ENCODE data around the gene RBM28. TPM values are rescaled to one million over a fixed set of nuclear protein-coding genes. Genes with fewer than 3 reads are reported as not detected.

RBM28 gene
- total RNA-seq, 2 experiments from 2014 or later: 35.1 to 37.3 TPM

- ChIA-PET CTCF (interaction anchor here (0.9 to 1.1 kb wide), 2 partner anchors 12 to 74 kb away, joined by 3 read pairs; no protein-coding TSS in a partner anchor), POLR2A (no interaction called here)
- Mint-ChIP-seq H3K36me3 (ENCODE audit: low read depth) (no peaks in the 10 kb centered on the region), H3K4me1 (peaks cover 8% of the 10 kb centered on the region), H3K9me3 (no peaks in the 10 kb centered on the region), H3K27ac (no peak overlapping the region), H3K27me3 (peaks cover 47% of the 10 kb centered on the region), H3K4me3 (no peak overlapping the region)
- DNase-seq: no peak
These were observed 8.9 kb upstream of the RBM28 start for GRCh38 chr7:128352636-128353035.

DNA sequence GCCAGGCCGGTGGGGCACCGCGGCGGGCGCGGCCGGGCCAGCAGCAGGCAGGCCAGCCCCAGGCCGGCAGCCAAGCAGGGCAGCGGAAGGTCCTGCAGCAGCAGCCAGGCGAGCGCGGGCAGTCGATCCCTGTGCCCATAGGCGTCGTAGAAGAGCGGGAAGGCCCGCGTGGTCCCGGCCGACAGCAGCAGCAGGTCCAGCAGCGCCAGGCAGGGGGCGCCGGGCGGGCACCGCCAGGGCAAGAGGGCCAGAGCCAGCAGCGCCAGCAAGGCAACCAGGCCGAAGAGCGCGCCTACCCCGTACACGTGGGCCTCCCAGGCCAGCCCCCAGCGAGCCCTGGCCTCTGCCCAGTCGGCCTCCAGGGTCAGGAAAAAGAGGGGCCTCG lies 8.4 kb upstream of the RBM28 start:
- Mint-ChIP-seq H3K27me3 (peaks cover 47% of the 10 kb centered on the region), H3K36me3 (ENCODE audit: low read depth) (no peaks in the 10 kb centered on the region), H3K4me1 (peaks cover 8% of the 10 kb centered on the region), H3K4me3 (no peak overlapping the region), H3K9me3 (no peaks in the 10 kb centered on the region), H3K27ac (no peak overlapping the region)
- peak; percentile 18 for DNase-seq
- ChIA-PET CTCF (interaction anchor here (0.9 kb wide), 1 partner anchor 12 kb away, joined by 3 read pairs; no protein-coding TSS in a partner anchor), POLR2A (no interaction called here)

GRCh38 chr7:128351296-128352152 lies 7.8 kb upstream of the RBM28 start:
- H3K9me3 Mint-ChIP-seq: no peaks in the 10 kb centered on the region
- ChIA-PET CTCF (no interaction called here), POLR2A (no interaction called here)
- peaks cover 8% of the 10 kb centered on the region for H3K4me1 Mint-ChIP-seq
- H3K4me3 Mint-ChIP-seq: no peak overlapping the region
- peaks cover 47% of the 10 kb centered on the region for H3K27me3 Mint-ChIP-seq
- no peaks in the 10 kb centered on the region for H3K36me3 Mint-ChIP-seq (ENCODE audit: low read depth)
- no peak for DNase-seq
- no peak overlapping the region for H3K27ac Mint-ChIP-seq

GRCh38 chr7:128350708-128351295 lies 7.1 kb upstream of the RBM28 start:
- Mint-ChIP-seq H3K27ac (no peak overlapping the region), H3K4me1 (peaks cover 7% of the 10 kb centered on the region), H3K36me3 (ENCODE audit: low read depth) (no peaks in the 10 kb centered on the region), H3K9me3 (no peaks in the 10 kb centered on the region), H3K27me3 (peaks cover 46% of the 10 kb centered on the region), H3K4me3 (no peak overlapping the region)
- DNase-seq: no peak
- ChIA-PET CTCF (interaction anchor here (3.8 to 4.4 kb wide), 2 partner anchors 7 to 37 kb away, joined by 17 to 34 read pairs; no protein-coding TSS in a partner anchor), POLR2A (no interaction called here)

DNA sequence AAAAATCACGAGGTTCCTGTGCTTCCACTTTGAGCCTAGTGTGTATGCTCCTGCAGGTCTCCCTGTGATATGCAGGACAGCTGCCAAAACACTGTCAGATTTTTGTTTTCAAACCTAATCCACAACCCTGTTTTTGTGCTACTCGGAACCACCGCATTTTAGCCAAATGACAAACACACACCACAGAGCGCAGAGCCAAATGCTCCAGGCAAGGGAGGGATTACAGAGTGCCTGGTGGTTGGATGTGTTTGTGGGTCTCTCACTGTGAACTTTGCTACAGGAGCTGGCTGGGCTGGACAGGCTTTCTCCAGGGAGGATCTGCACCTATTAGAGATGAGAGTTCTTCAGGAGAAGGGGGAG lies 5.7 kb upstream of the RBM28 start:
- Mint-ChIP-seq H3K9me3 (no peaks in the 10 kb centered on the region), H3K4me3 (no peak overlapping the region), H3K27me3 (peaks cover 35% of the 10 kb centered on the region), H3K36me3 (ENCODE audit: low read depth) (no peaks in the 10 kb centered on the region), H3K4me1 (peaks cover 3% of the 10 kb centered on the region), H3K27ac (peak overlapping the region; percentile 11)
- CTCF ChIA-PET: interaction anchor here (3.8 to 4.4 kb wide), 2 partner anchors 9 to 38 kb away, joined by 17 to 34 read pairs; no protein-coding TSS in a partner anchor
- POLR2A ChIA-PET: no interaction called here
- no peak for DNase-seq

GRCh38 chr7:128347647-128348097 lies 4.0 kb upstream of the RBM28 start:
- CTCF ChIA-PET: interaction anchor here (0.6 to 4.4 kb wide), 12 partner anchors 10 to 78 kb away, joined by 3 to 34 read pairs (median 5); no protein-coding TSS in a partner anchor
- no peak overlapping the region for H3K4me3 Mint-ChIP-seq
- no peak overlapping the region for H3K27ac Mint-ChIP-seq

GRCh38 chr7:128344431-128344774 lies 695 bp upstream of the RBM28 start:
- no peak overlapping the region for H3K27ac Mint-ChIP-seq
- POLR2A ChIA-PET: no interaction called here
- no peaks in the 10 kb centered on the region for H3K9me3 Mint-ChIP-seq
- H3K36me3 Mint-ChIP-seq (ENCODE audit: low read depth): peaks cover 3% of the 10 kb centered on the region
- H3K4me1 Mint-ChIP-seq: peaks cover 30% of the 10 kb centered on the region
- CTCF ChIA-PET: interaction anchor here (0.6 to 2.0 kb wide), 8 partner anchors 11 to 251 kb away, joined by 3 to 8 read pairs (median 4); no protein-coding TSS in a partner anchor
- H3K27me3 Mint-ChIP-seq: peaks cover 10% of the 10 kb centered on the region
- no peak for DNase-seq
- peak overlapping the region; percentile 51 for H3K4me3 Mint-ChIP-seq

More at GRCh38 chr7:128347647-128348097, 4.0 kb upstream of the RBM28 start:
- H3K27me3 Mint-ChIP-seq: peaks cover 22% of the 10 kb centered on the region
- peaks cover 9% of the 10 kb centered on the region for H3K4me1 Mint-ChIP-seq
- H3K9me3 Mint-ChIP-seq: no peaks in the 10 kb centered on the region
- POLR2A ChIA-PET: no interaction called here
- no peaks in the 10 kb centered on the region for H3K36me3 Mint-ChIP-seq (ENCODE audit: low read depth)
- DNase-seq: peak; percentile 60

DNA sequence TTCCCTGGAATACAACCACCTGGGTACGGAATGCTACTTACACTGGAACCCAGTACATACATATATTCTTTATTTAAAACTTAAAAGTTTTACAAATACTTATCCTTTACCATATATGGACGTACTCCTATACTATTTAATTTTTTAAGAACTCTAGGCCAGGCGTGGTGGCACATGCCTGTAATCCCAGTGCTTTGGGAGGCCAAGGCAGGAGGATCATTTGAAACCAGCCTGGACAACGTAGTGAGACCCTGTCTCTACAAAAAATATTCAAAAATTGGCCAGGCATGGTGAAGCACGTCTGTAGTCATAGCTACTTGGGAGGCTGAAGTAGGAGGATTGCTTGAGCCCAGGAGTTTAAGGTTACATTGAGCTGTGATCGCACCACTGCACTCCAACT lies 2.0 kb downstream of the RBM28 start:
- Mint-ChIP-seq H3K4me1 (peaks cover 30% of the 10 kb centered on the region), H3K27ac (no peak overlapping the region), H3K9me3 (no peaks in the 10 kb centered on the region), H3K4me3 (peak overlapping the region; percentile 95), H3K36me3 (ENCODE audit: low read depth) (peaks cover 22% of the 10 kb centered on the region), H3K27me3 (no peaks in the 10 kb centered on the region)
- no peak for DNase-seq
- ChIA-PET CTCF (interaction anchor here (1.0 kb wide), 1 partner anchor 40 kb away, joined by 3 read pairs; no protein-coding TSS in a partner anchor), POLR2A (no interaction called here)

DNA sequence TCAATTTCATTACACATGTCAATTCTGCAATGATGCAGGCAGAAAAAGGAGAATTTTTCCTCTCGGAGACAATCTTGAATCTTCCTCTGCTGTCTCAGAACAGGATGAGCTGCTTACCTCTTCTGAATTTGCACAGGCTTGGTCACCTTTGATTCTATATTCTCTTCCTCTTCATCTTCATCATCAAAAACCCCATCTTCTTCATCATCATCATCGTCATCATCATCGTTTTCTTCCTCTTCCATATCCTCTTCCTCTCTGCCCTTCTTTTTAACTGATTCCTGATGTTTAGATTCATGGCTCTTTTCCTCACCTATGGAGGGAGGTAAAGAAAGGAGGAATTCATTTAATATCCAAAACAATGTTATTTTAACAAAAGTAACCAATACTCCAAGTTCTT lies 8.0 kb downstream of the RBM28 start:
- H3K36me3 Mint-ChIP-seq (ENCODE audit: low read depth): peaks cover 53% of the 10 kb centered on the region
- no peaks in the 10 kb centered on the region for H3K9me3 Mint-ChIP-seq
- peaks cover 6% of the 10 kb centered on the region for H3K4me1 Mint-ChIP-seq
- CTCF ChIA-PET: interaction anchor here (0.5 to 0.6 kb wide), 2 partner anchors 282 to 1610 kb away, joined by 3 read pairs; no protein-coding TSS in a partner anchor
- H3K27me3 Mint-ChIP-seq: no peaks in the 10 kb centered on the region
- H3K27ac Mint-ChIP-seq: peak overlapping the region; percentile 26
- DNase-seq: no peak
- POLR2A ChIA-PET: no interaction called here
- H3K4me3 Mint-ChIP-seq: no peak overlapping the region

- Mint-ChIP-seq H3K4me3 (no peak overlapping the region), H3K9me3 (no peaks in the 10 kb centered on the region), H3K36me3 (ENCODE audit: low read depth) (peaks cover 45% of the 10 kb centered on the region), H3K27ac (no peak overlapping the region), H3K27me3 (no peaks in the 10 kb centered on the region), H3K4me1 (peaks cover 26% of the 10 kb centered on the region)
- DNase-seq: no peak
- ChIA-PET POLR2A (no interaction called here), CTCF (no interaction called here)
These were observed 19.4 kb downstream of the RBM28 start for GRCh38 chr7:128324368-128324680.

DNA sequence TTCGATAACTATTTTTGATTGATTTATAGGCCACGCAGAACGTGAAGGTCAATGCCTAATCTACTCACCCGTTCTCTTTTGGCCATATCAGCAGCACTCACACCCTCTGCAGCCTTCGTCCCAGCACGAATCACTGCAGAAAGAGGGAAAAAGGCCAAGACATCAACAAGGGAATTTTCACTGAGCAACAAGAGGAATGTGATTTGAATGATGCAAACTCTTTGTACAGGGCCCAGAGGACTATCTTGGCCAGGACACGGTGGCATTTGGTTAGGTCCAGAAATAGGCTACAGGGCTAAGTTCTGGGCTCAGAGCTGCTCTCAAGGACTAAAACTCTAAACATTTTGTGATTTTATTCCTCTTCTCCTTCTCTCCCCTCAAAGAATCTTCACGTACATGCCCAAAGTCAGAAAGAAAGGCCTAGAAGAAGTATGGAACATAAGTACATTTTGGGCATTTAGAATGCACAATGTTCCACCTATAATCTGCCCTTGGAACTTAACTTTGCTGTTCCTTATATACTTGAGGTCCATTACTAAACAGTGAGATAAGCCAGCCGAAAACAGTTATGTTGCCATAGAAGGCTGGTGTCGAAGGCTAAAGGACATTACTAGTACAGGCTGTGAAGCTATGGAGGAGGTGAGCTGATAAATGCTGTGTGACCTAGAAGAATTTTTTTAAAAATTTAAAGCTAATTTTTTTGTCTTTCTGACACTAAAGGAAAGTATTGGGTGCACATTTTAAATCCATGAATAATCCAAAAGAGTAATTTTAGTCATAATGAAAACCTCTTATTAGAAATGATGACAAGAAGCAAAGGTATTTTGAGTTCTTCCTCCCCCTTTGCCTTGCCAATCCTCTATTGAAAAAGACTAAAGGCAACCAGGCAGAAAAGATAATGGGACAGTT lies 20.0 kb downstream of the RBM28 start:
- ChIA-PET POLR2A (no interaction called here), CTCF (interaction anchor here (2.1 kb wide), 1 partner anchor 20 kb away, joined by 8 read pairs; the partner anchor contains the start of gene RBM28)
- H3K27ac Mint-ChIP-seq: no peak overlapping the region
- H3K9me3 Mint-ChIP-seq: no peaks in the 10 kb centered on the region
- no peak overlapping the region for H3K4me3 Mint-ChIP-seq
- H3K4me1 Mint-ChIP-seq: peaks cover 29% of the 10 kb centered on the region
- DNase-seq: no peak
- H3K36me3 Mint-ChIP-seq (ENCODE audit: low read depth): peaks cover 50% of the 10 kb centered on the region
- no peaks in the 10 kb centered on the region for H3K27me3 Mint-ChIP-seq

- Mint-ChIP-seq H3K4me3 (no peak overlapping the region), H3K4me1 (peaks cover 29% of the 10 kb centered on the region), H3K36me3 (ENCODE audit: low read depth) (peaks cover 50% of the 10 kb centered on the region), H3K9me3 (no peaks in the 10 kb centered on the region), H3K27ac (no peak overlapping the region), H3K27me3 (no peaks in the 10 kb centered on the region)
- POLR2A ChIA-PET: no interaction called here
- no peak for DNase-seq
- CTCF ChIA-PET: interaction anchor here (1.2 to 2.1 kb wide), 4 partner anchors 12 to 64 kb away, joined by 3 to 8 read pairs (median 6); partner anchors contain the start of gene RBM28
These were observed 20.7 kb downstream of the RBM28 start for GRCh38 chr7:128323040-128323439.
